Measurements from ENCODE around the gene CBL.

CBL gene

GRCh38 chr11:119273721-119274120, 67.6 kb downstream of the CBL start:
- DNase-seq (ENCODE audit: low spot score): no peak

GRCh38 chr11:119277660-119278059, 71.5 kb downstream of the CBL start:
- no peak for DNase-seq (ENCODE audit: low spot score)

DNA sequence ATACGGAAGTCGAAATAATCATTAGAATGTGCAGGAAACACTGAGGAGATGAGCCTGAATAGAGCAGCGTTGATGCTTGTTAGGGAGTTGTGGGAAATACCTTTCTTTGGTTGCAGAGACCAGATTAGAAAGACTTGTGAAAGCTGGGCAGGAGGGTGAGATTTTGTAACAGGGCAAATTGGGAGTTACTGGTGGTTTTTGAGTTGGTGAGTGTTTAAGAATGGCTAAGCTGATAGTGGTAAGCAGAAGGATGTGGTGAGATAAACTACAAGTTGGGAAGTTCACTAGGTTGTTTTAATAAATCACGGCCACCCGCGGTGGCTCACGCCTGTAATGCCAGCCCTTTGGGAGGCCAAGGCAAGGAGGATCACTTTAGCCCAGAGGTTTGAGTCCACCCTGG, 76.4 kb downstream of the CBL start:
- no peak for DNase-seq (ENCODE audit: low spot score)

DNA sequence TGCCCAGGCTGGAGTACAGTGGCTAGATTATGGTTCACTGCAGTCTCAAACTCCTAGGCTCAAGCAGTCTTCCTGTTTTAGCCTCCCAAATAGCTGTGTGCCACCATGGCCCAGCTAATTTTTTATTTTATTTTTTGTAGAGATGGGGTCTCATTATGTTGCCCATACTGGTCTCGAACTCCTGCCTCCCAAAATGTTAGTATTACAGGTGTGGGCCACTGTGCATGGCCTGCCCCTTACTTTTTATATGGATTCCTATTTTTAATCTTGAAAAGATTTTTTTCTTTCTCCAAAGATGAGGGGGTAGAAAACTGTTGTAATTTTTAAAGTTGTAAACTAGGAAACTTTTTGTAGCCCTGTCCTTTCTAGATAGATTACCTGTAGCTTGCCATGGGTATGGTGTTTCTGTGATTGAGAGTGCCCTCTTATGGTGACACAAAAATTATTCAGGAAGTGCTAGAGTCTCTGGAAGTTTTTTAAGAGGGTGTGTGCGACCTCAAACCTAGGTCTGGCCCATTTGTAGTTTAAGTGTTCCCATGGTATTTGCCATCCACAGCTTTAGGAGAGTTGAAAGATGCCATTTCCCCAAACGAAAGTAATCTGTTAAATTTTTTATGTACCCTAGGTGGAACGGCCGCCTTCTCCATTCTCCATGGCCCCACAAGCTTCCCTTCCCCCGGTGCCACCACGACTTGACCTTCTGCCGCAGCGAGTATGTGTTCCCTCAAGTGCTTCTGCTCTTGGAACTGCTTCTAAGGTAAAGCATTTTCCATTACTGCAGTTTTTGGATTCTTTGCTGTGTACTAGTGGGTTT, 78.4 kb downstream of the CBL start:
- DNase-seq (ENCODE audit: low spot score): peak; percentile 69

DNA sequence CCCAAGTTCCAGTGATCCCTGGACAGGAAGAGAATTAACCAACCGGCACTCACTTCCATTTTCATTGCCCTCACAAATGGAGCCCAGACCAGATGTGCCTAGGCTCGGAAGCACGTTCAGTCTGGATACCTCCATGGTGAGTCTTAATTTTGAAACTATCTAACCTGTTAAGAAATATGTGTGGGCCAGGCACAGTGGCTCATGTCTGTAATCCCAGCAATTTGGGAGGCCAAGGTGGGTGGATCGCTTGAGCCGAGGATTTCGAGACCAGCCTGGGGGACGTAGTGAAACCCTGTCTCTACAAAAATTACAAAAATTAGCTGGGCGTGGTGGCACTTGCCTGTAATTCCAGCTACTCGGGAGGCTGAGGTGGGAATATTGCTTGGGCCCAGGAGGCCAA, 79.3 kb downstream of the CBL start:
- DNase-seq (ENCODE audit: low spot score): no peak

DNA sequence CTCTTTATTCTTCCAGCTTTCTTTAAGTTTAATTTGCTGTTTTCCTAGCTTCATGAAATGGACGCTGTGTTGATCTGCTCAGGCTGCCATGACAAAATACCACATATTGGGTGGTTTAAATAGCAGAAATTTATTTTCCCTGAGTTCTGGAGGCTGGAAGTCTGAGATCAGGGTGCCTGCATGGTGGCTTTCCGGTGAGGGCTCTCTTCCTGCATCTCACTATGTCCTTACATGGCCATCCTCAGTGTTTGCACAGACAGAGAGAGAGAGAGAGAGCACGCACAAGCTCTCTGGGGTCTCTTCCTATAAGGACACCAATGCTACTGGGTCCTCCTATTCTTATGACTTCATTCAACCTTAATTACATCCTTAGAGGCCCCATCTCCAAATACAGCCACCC, 82.1 kb downstream of the CBL start:
- DNase-seq (ENCODE audit: low spot score): no peak

DNA sequence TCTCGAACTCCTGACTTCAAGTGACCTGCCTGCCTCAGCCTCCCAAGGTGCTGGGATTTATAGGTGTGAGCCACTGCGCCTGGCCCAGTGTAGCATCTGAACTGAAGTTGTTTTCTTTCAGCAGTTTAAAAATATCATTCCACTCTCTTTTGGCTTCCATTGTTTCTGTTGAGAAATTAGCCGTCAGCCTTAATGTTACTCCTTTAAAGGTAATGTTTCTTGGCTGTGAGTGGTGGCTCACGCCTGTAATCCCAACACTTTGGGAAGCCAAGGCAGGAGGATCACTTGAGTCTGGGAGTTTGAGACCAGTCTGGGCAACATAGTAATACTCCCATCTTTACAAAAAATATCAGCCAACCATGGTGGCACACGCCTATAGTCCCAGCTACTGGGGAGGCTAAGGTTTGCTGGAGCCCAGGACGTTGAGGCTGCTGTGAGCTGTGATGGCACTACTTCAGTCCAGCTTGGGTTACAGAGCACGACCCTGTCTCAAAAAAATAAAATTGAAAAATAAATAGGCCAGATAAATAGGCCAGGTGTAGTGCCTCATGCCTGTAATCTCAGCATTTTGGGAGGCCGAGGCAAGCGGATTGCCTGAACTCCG, 84.9 kb downstream of the CBL start:
- no peak for DNase-seq (ENCODE audit: low spot score)

GRCh38 chr11:119293461-119293860, 87.3 kb downstream of the CBL start:
- no peak for DNase-seq (ENCODE audit: low spot score)

DNA sequence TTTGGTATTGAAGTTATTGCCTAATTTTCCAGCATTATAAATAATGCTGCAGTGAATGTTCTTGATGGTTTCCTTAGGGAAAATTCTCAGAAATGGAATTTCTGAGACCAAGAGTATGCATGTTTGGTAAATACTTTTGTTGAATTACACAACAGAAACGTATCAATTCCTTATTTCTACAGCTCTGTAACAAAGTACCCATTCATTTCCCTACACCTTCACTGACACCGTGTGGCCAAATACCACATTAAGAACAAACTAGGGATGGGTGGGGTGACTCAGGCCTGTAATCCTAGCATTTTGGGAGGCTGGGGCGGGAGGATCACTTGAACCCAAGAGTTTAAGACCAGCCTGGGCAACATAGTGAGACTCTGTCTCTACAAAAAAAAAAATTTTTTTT, 89.0 kb downstream of the CBL start:
- DNase-seq (ENCODE audit: low spot score): peak; percentile 31

GRCh38 chr11:119297938-119298337, 91.8 kb downstream of the CBL start:
- DNase-seq (ENCODE audit: low spot score): no peak

- DNase-seq (ENCODE audit: low spot score): no peak
These were observed 92.6 kb downstream of the CBL start for GRCh38 chr11:119298726-119299125.

GRCh38 chr11:119299416-119299815, 93.3 kb downstream of the CBL start:
- DNase-seq (ENCODE audit: low spot score): no peak

- DNase-seq (ENCODE audit: low spot score): no peak
These were observed 94.2 kb downstream of the CBL start for GRCh38 chr11:119300198-119300964.

DNA sequence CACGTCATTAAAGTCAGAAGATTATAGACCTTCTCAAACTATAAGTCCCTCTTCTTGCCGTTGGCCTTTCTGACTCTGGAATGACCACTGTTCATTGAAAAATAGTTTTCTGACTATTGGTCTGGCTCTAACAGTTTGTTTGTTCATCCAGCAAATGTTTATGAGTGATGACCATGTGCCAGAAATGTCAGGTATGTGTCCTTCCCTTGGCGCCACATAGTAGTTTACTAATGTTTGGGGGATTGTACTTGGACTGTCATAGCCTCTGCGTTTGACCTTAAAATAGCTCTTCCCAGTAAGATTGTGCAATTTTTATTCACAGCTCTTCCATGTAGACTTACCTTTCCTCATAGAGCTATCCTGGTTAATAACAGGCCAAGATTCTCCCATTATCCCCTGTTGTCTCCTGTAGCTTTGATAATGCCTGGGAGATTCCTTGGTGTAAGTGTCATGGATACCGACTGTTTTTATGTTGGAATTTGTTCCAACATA, 97.1 kb downstream of the CBL start:
- DNase-seq (ENCODE audit: low spot score): no peak

DNA sequence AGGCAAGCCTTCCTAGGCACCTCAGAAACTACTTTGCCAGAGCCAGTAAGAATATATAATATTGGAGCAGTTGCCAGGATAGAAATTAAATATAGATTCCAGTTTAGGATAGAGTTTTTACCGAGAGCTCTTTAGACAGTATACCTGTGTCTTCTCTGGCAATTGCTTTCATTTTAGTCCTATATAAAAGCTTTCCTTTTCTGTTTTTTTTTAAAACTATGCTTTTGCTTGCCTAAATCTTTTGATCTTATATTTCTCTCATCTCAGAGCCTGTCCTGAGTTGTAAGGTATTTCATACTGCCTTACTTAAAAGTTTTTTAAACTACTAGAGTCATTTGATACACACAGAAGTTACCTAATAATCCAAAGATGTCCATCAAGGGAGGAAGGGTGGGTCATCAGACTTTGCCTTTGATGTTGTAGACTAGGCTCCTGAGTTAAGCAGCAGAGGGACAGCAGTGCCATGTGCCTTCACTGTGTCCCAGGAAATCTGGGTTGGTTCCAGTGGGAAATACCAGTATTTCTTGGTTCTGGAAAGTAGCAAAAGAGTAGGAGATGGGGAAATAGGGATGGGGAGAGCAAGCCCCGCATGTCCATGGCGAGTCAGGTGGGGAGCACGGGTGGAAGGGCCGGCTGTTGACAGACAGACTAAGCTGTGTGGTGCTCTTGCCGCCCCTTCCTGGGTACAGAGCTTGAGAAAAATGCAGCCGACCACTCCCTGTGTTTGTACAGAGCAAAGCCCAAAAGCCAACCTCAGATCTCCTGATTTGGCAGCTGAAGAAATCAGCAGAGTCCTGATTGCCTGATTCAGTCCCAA, 99.6 kb downstream of the CBL start:
- no peak for DNase-seq (ENCODE audit: low spot score)

DNA sequence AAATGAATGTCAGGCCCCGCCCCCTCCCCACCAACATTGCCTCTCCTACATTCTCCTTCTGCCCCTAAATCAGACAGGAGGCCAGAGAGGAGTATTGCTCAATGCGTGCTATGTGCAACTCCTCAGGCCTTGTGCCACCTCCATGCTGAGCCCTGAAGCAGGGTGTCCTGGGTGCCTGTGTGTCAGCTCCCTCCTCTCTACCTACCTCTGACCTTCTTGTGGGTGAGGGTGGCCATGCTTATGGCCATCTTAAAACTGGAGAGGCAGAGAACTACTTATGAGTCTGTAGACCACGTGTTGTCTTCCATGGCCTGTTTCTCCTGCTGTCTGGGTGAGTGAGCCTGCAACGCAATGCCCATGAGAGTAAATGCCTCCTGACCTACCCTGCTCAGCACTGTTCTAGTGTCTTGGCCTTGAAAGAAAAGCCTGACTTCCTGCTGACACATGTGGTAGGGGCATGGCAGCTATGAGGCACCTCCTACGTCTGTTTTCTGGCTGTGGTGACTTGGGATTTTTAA, 100.3 kb downstream of the CBL start:
- DNase-seq (ENCODE audit: low spot score): no peak

DNA sequence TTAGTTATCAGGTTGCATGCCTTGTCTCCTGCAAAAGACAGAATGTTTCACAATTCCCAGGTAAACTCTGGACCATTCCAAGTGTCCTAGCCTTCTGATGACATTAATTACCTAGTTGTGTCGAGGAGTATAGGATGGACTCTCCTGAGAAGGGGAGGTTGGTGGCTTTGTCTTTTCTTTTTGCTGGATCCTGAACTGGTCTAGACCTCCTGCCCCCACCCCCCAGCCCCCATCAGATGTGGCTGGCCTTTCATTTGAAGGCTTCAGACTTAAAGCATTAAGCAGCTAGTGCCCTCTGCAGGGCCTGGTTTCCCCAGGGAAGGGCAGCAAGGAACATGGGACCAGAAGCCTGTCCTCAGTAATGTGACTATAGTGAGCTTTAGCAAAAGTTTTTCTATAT, 101.1 kb downstream of the CBL start:
- no peak for DNase-seq (ENCODE audit: low spot score)

- DNase-seq (ENCODE audit: low spot score): no peak
These were observed 101.8 kb downstream of the CBL start for GRCh38 chr11:119307974-119308373.

DNA sequence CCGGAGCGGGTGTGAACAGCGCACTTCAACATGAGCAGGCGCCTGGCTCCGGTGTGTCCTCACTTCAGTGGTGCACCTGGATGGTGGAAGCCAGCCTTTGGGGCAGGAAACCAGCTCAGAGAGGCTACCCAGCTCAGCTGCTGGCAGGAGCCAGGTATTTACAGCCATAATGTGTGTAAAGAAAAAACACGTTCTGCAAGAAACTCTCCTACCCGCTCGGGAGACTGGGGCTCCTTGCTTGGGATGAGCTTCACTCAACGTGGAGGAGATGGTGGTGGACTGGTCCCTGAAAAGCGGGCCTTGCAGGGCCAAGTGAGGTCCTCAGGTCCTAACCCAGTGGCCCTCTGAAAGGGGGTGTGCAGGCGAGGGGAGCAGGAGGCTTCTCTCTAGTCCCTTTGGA, 103.3 kb downstream of the CBL start:
- DNase-seq (ENCODE audit: low spot score): no peak

DNA sequence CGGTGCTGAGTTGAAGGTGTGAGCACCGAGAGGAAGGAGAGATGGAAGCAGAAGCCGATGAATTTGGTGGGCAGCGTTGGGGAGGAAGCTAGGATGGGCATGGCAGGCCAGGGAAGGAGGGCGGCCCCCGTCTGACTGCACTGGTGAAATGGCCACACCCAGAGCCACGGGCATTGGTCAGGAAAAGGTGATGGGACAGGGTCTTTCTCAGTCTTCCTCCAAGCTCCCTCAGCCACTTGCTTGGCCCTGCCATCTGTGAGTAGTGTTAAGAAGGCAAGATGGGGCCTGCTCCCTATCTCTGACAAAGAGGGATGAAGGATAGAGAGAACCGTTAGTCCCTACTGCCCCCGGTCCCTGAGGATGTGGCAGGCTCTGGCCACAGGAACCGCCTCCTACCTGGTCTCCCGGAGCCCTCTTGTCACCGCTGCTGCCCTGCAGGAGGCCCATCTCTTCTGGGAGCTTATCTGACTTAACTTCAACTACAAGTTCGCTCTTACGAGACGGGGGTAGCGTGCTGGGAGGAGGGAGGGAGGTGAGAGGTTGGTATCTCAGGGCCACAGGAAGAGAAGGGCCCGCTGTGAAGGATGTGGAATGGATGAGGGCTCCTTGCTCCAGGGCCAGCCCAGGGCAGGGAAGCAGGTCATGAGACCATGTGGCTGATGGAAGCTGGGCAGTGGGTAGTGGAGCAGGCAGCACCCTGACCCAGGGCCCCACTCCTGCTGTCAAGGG, 104.0 kb downstream of the CBL start:
- DNase-seq (ENCODE audit: low spot score): no peak

DNA sequence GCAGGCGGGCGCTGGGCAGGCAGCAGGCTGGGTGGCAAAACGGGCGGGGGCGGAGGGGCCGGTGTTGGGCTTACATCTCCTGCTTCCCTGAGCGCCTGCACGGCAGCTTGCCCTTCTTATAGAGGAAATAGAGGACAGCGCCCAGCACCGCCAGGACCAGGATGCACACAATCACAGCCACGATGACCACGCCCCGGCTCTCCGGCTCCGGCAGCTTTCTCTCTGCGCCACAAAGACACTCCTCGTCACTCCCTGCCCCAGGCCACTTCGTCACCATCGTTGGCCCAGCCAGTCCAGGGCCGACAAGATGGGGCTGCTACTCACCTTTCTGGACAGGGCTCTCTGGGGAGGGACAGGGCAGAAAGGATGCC, 104.5 kb downstream of the CBL start:
- no peak for DNase-seq (ENCODE audit: low spot score)
